ENCODE measurements around the gene NTM.

DNA sequence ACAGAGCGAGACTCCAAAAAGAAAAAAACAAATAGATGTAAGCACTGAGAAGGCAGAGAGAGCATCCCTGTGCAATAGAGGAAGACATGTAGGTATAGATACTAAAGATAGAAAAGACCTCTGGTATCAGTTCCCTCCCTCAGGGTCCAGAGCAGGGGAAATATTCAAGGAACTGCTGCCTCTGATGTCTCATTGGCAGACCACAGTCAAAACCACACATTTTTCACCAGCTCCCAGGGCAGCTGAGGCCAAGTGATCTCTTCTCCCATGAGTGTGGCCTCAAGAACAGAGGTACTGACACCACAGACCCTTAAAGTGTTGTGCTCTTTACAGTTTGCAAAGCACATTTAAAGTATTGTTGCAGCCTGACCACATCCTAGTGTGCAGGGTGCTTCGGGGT lies 288.5 kb downstream of the NTM start:
- TF ChIP-seq CTCF (IDR thresholded peaks at IDR 0.05 in 8 of 11, conservative IDR thresholded peaks at IDR 0.05 in 3 of 11) = no peak
- no peak for TF ChIP-seq POLR2A (IDR thresholded peaks at IDR 0.05)

All from spleen (tissue), 7 donors.